Naive B cell (primary cell): ENCODE data around the gene RNU1-2. TPM values are rescaled to one million over a fixed set of nuclear protein-coding genes. Genes with fewer than 3 reads are reported as not detected.
"Not testable (repeated sequence)": the region's sequence is repeated elsewhere in the genome, so short reads cannot be mapped to it uniquely, and the experiment has no call there.

Source experiments
- ATAC-seq, 2 donors: fragments of 150-1000 bp; cut with Tn5 transposase; 2 replicates each; pipeline ENCODE4 v1.10.0; 2021; ENCODE audit warnings: low read depth in 2 of 2, mild to moderate bottlenecking in 2 of 2, moderate library complexity in 2 of 2
- DNase-seq: peaks from one replicate; pipeline ENCODE4 v3.0.0; 2022
- H3K27ac Mint-ChIP-seq, 6 donors: one replicate each; pipeline ENCODE4 v1.8.0; 2020 to 2022; ENCODE audit warnings: mild to moderate bottlenecking in 6 of 6, mixed read lengths in 6 of 6, moderate library complexity in 5 of 6, inconsistent platforms in 2 of 6
- H3K27me3 Mint-ChIP-seq, 3 donors: one replicate each; pipeline ENCODE4 v1.8.0; 2021 to 2022; ENCODE audit warnings: mixed read lengths in 3 of 3, mild to moderate bottlenecking in 1 of 3
- H3K36me3 Mint-ChIP-seq, 2 donors: one replicate each; pipeline ENCODE4 v1.8.0; 2020 to 2022; ENCODE audit warnings: mixed read lengths in 2 of 2, inconsistent platforms in 1 of 2, mild to moderate bottlenecking in 1 of 2
- H3K4me1 Mint-ChIP-seq, 3 donors: one replicate each; pipeline ENCODE4 v1.8.0; 2020 to 2022; ENCODE audit warnings: mixed read lengths in 3 of 3, inconsistent platforms in 1 of 3, mild to moderate bottlenecking in 1 of 3, moderate library complexity in 1 of 3
- H3K4me3 Mint-ChIP-seq, 8 donors: one replicate each; pipeline ENCODE4 v1.8.0; 2020 to 2022; ENCODE audit warnings: mild to moderate bottlenecking in 8 of 8, mixed read lengths in 8 of 8, moderate library complexity in 8 of 8, inconsistent platforms in 2 of 8
- H3K9me3 Mint-ChIP-seq, 7 donors: one replicate each; pipeline ENCODE4 v1.8.0; 2020 to 2022; ENCODE audit warnings: mixed read lengths in 7 of 7, mild to moderate bottlenecking in 5 of 7, inconsistent platforms in 2 of 7, moderate library complexity in 1 of 7
- polyA plus RNA-seq, 6 donors: library from polyadenylated mRNA; unstranded; fragments of 300-500 nt; fragmentation: Illumina TruSeq; gene quantifications; one replicate each; pipeline ENCODE4 v1.2.3, GENCODE V29; 2021; ENCODE audit warnings: low read depth in 6 of 6

RNU1-2 gene
- 10 to 100 TPM in 4 of 6 donors, not detected in 2; 27.4 to 56.9 (median 45.9) TPM for polyA plus RNA-seq

GRCh38 chr1:16895598-16896315 lies at the start of gene RNU1-2:
TSS of gene RNU1-2 (plus strand) at chr1:16895980.
- not testable (repeated sequence) for H3K36me3 Mint-ChIP-seq, H3K9me3 Mint-ChIP-seq, H3K27me3 Mint-ChIP-seq
- ATAC-seq, result peak; percentile 99
- Mint-ChIP-seq H3K4me1 (peaks cover 26 to 39% (median 28%) of the 10 kb centered on the region in 3 donors), H3K4me3 (peak within 1 kb of the TSS; percentile 80 to 94 (median 89)), H3K27ac (peak within 1 kb of the TSS; percentile 99 to 100 (median 100))
- DNase-seq, result peak; percentile 88

GRCh38 chr1:16856201-16856600 lies 39.6 kb upstream of the RNU1-2 start:
- H3K27ac Mint-ChIP-seq, H3K4me1 Mint-ChIP-seq, H3K36me3 Mint-ChIP-seq, ATAC-seq, H3K9me3 Mint-ChIP-seq, H3K27me3 Mint-ChIP-seq, DNase-seq, H3K4me3 Mint-ChIP-seq: not testable (repeated sequence)

- not testable (repeated sequence) for H3K36me3 Mint-ChIP-seq, DNase-seq, H3K9me3 Mint-ChIP-seq, H3K27ac Mint-ChIP-seq, H3K4me3 Mint-ChIP-seq, ATAC-seq, H3K27me3 Mint-ChIP-seq, H3K4me1 Mint-ChIP-seq
Measured at GRCh38 chr1:16859167-16860041, 36.4 kb upstream of the RNU1-2 start.

- not testable (repeated sequence) for H3K4me3 Mint-ChIP-seq, H3K4me1 Mint-ChIP-seq, H3K27me3 Mint-ChIP-seq, ATAC-seq, H3K9me3 Mint-ChIP-seq, H3K27ac Mint-ChIP-seq, DNase-seq, H3K36me3 Mint-ChIP-seq
Measured at GRCh38 chr1:16860048-16860447, 35.7 kb upstream of the RNU1-2 start.

GRCh38 chr1:16861832-16862245 lies 33.9 kb upstream of the RNU1-2 start:
- ATAC-seq, H3K4me3 Mint-ChIP-seq, H3K9me3 Mint-ChIP-seq, DNase-seq, H3K27me3 Mint-ChIP-seq, H3K4me1 Mint-ChIP-seq, H3K27ac Mint-ChIP-seq, H3K36me3 Mint-ChIP-seq: not testable (repeated sequence)

- H3K27ac Mint-ChIP-seq, H3K36me3 Mint-ChIP-seq: not testable (repeated sequence)
Measured at GRCh38 chr1:16862415-16862814, 33.4 kb upstream of the RNU1-2 start.

GRCh38 chr1:16863024-16863423 lies 32.8 kb upstream of the RNU1-2 start:
- H3K36me3 Mint-ChIP-seq, H3K27ac Mint-ChIP-seq, H3K4me1 Mint-ChIP-seq, DNase-seq, H3K27me3 Mint-ChIP-seq, H3K9me3 Mint-ChIP-seq: not testable (repeated sequence)
- ATAC-seq, result peak in 1 of 2 donors; percentile 41
- peak overlapping the region in 1 of 8 donors; percentile 16 for H3K4me3 Mint-ChIP-seq

More at GRCh38 chr1:16862415-16862814, 33.4 kb upstream of the RNU1-2 start:
- H3K9me3 Mint-ChIP-seq, H3K4me3 Mint-ChIP-seq, H3K27me3 Mint-ChIP-seq, DNase-seq, ATAC-seq, H3K4me1 Mint-ChIP-seq: not testable (repeated sequence)

GRCh38 chr1:16866926-16867707 lies 28.7 kb upstream of the RNU1-2 start:
- DNase-seq (peak; percentile 30), ATAC-seq (peak; percentile 78 to 89)
- Mint-ChIP-seq H3K4me3 (peak overlapping the region in 4 of 8 donors; percentile 33 to 67 (median 50)), H3K27ac (peak overlapping the region in 3 of 6 donors; percentile 39 to 75 (median 49))
- H3K9me3 Mint-ChIP-seq, H3K4me1 Mint-ChIP-seq, H3K36me3 Mint-ChIP-seq, H3K27me3 Mint-ChIP-seq: not testable (repeated sequence)

- Mint-ChIP-seq H3K4me3 (peak overlapping the region in 1 of 8 donors; percentile 19), H3K27ac (peak overlapping the region in 1 of 6 donors; percentile 27), H3K4me1 (peaks cover 0 to 15% (median 11%) of the 10 kb centered on the region in 3 donors)
- H3K27me3 Mint-ChIP-seq, H3K9me3 Mint-ChIP-seq, ATAC-seq, DNase-seq, H3K36me3 Mint-ChIP-seq: not testable (repeated sequence)
Measured at GRCh38 chr1:16868787-16869186, 27.0 kb upstream of the RNU1-2 start.

- H3K9me3 Mint-ChIP-seq, ATAC-seq: not testable (repeated sequence)
Measured at GRCh38 chr1:16869996-16870395, 25.8 kb upstream of the RNU1-2 start.

GRCh38 chr1:16871171-16871570 lies 24.6 kb upstream of the RNU1-2 start:
- DNase-seq, H3K9me3 Mint-ChIP-seq, H3K27ac Mint-ChIP-seq, ATAC-seq, H3K36me3 Mint-ChIP-seq: not testable (repeated sequence)
- H3K4me1 Mint-ChIP-seq, result peaks cover 0 to 16% (median 13%) of the 10 kb centered on the region in 3 donors
- H3K27me3 Mint-ChIP-seq, result peaks cover 8 to 19% (median 10%) of the 10 kb centered on the region in 3 donors
- H3K4me3 Mint-ChIP-seq, result peak overlapping the region in 5 of 8 donors; percentile 22 to 77 (median 47)

More at GRCh38 chr1:16869996-16870395, 25.8 kb upstream of the RNU1-2 start:
- H3K27me3 Mint-ChIP-seq, H3K36me3 Mint-ChIP-seq, DNase-seq, H3K27ac Mint-ChIP-seq: not testable (repeated sequence)
- peaks cover 0 to 16% (median 13%) of the 10 kb centered on the region in 3 donors for H3K4me1 Mint-ChIP-seq
- H3K4me3 Mint-ChIP-seq, result peak overlapping the region in 1 of 8 donors; percentile 16

GRCh38 chr1:16872152-16873075 lies 23.4 kb upstream of the RNU1-2 start:
- H3K9me3 Mint-ChIP-seq, result not testable (repeated sequence)
- peaks cover 13 to 22% (median 14%) of the 10 kb centered on the region in 3 donors for H3K27me3 Mint-ChIP-seq

More at GRCh38 chr1:16872152-16873075, 23.4 kb upstream of the RNU1-2 start:
- ATAC-seq, result peak; percentile 45 to 74
- peaks cover 0 to 13% (median 11%) of the 10 kb centered on the region in 3 donors for H3K4me1 Mint-ChIP-seq
- H3K4me3 Mint-ChIP-seq, result peak overlapping the region; percentile 80 to 93 (median 88)
- H3K27ac Mint-ChIP-seq, result peak overlapping the region in 3 of 6 donors; percentile 64 to 94 (median 74)
- peak; percentile 19 for DNase-seq
- not testable (repeated sequence) for H3K36me3 Mint-ChIP-seq
